Right lobe of liver (tissue), 4 donors: ENCODE results near the gene CHST15.

Experiments
- POLR2A ChIP-seq: fragments of 450-650 bp; IDR thresholded peaks from one replicate; pipeline ENCODE4 v1.6.1; 2017; ENCODE audit warnings: antibody characterized with exemption, mild to moderate bottlenecking
- TF ChIP-seq, protein P1 (sequence below), 4 donors: fragments of 200-600 bp in 3 of 4; fragments of 450-650 bp in 1 of 4; IDR thresholded peaks; one replicate each; pipeline versions ENCODE4 v1.5.1 to v1.8.0; 2016 to 2022; ENCODE audit warnings: antibody characterized with exemption in 4 of 4, mild to moderate bottlenecking in 2 of 4
- donor health status: DM: no; HTN: no; CAD: no.
- donor health status: DM: no; HTN: no; CAD: no.
- donor health status: DM: no; HTN: yes; CAD: no.

DNA sequence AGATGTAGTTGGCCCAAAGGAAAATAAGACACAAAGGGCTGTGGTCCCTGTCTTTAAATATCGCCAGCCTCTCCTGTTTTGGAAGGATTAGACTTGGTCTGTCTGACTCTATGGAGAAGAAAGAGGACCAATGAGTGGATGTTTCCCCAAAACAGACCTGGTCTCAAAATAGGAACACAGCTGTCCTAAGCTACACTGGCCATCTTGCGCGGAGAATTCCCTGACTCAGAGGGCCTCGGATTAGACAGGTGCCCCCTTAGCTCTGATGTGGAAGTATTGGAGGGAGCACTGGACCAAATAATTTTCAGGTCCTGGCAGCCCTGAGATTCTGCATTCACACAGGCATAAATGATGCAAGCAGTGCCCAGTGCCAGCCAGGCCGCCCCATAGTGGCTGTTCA lies 56.1 kb downstream of the CHST15 start:
- TF ChIP-seq, protein P1, sequence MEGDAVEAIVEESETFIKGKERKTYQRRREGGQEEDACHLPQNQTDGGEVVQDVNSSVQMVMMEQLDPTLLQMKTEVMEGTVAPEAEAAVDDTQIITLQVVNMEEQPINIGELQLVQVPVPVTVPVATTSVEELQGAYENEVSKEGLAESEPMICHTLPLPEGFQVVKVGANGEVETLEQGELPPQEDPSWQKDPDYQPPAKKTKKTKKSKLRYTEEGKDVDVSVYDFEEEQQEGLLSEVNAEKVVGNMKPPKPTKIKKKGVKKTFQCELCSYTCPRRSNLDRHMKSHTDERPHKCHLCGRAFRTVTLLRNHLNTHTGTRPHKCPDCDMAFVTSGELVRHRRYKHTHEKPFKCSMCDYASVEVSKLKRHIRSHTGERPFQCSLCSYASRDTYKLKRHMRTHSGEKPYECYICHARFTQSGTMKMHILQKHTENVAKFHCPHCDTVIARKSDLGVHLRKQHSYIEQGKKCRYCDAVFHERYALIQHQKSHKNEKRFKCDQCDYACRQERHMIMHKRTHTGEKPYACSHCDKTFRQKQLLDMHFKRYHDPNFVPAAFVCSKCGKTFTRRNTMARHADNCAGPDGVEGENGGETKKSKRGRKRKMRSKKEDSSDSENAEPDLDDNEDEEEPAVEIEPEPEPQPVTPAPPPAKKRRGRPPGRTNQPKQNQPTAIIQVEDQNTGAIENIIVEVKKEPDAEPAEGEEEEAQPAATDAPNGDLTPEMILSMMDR (IDR thresholded peaks at IDR 0.05): no peak
- no peak for TF ChIP-seq POLR2A
